GM12872 (cell line): Measurements from ENCODE around the gene GSE1.

ENCODE experiments used
- CTCF ChIP-seq: IDR thresholded peaks from 3 replicates; pipeline ENCODE4 v1.5.1; 2011; ENCODE audit warnings: low read depth, mild to moderate bottlenecking, low read length, moderate library complexity; ENCODE audit not compliant: insufficient read depth

GSE1 gene

GRCh38 chr16:85588562-85589503, 24.3 kb upstream of the GSE1 start:
- no peak for TF ChIP-seq CTCF

DNA sequence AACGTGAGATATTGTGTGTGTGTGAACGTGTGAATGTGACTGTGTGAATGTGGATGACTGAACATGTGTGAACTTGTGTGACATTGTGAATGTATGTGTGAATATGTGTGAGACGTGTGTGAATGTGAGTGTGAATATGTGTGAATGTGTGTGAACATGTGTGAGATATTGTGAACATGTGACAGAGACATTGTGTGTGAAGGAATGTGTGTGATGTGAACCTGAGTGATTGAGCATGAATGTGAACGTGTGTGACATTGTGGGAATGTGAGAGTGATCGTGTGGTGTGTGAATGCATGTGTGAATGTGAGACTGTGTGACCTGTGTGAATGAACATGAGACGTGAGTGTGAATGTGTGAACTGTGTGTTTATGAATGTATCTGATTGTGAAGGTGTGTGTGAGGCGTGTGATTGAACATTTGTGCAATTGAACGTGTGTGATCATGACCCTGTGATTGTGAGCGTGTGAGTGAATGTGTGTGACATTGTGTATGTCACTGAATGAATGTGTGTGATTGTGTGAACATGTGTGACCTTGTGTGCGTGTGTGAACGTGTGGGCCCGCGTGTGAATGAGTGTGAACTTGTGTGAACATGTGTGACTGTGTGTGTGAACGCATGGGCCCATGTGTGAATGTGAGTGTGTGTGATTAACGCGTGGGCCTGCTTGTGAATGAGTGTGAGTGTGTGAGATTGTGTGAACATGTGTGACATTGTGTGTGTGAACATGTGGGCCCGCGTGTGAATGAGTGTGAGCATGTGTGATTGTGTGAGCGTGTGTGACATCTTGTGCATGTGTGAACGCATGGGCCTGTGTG, 23.2 kb upstream of the GSE1 start:
- no peak for TF ChIP-seq CTCF

- no peak for TF ChIP-seq CTCF
These were observed 22.7 kb upstream of the GSE1 start for GRCh38 chr16:85590506-85590832.

GRCh38 chr16:85591381-85591780, 21.7 kb upstream of the GSE1 start:
- TF ChIP-seq CTCF, result no peak

- TF ChIP-seq CTCF, result no peak
These were observed 20.2 kb upstream of the GSE1 start for GRCh38 chr16:85592700-85593493.

GRCh38 chr16:85593494-85594221, 19.5 kb upstream of the GSE1 start:
- no peak for TF ChIP-seq CTCF
